Smooth muscle cell (in vitro differentiated cells): ENCODE measurements around the gene MMP20. TPM values are rescaled to one million over a fixed set of nuclear protein-coding genes. Genes with fewer than 3 reads are reported as not detected.

Experiments
- DNase-seq: peaks from one replicate; lab custom pipeline; 2025; ENCODE audit not compliant: unreplicated experiment; lab: John Stamatoyannopoulos, UW
- H2AFZ ChIP-seq: fragments of 200-600 bp; sonication (generic); 2 replicates; pipeline ENCODE4 v1.6.0; 2016; ENCODE audit warnings: antibody characterized with exemption, low read depth, mild to moderate bottlenecking
- H3F3A ChIP-seq: fragments of 200-600 bp; sonication (generic); 2 replicates; pipeline ENCODE4 v1.6.0; 2017; ENCODE audit warnings: antibody characterized with exemption, low read depth
- H3K27ac ChIP-seq: fragments of 200-600 bp; sonication (generic); 2 replicates; pipeline ENCODE4 v1.5.1; 2016; ENCODE audit warnings: low read depth, mild to moderate bottlenecking
- H3K27me3 ChIP-seq: fragments of 200-600 bp; sonication (generic); 2 replicates; pipeline ENCODE4 v1.6.1; 2016; ENCODE audit warnings: low read depth, mild to moderate bottlenecking
- H3K36me3 ChIP-seq: fragments of 200-600 bp; sonication (generic); 2 replicates; pipeline ENCODE4 v1.5.1; 2016; ENCODE audit warnings: low read depth
- H3K4me1 ChIP-seq: fragments of 200-600 bp; sonication (generic); 2 replicates; pipeline ENCODE4 v1.5.1; 2016; ENCODE audit warnings: low read depth
- H3K4me2 ChIP-seq: fragments of 200-600 bp; sonication (generic); 2 replicates; pipeline ENCODE4 v1.6.0; 2016; ENCODE audit warnings: mild to moderate bottlenecking
- H3K4me3 ChIP-seq: fragments of 200-600 bp; sonication (generic); 2 replicates; pipeline ENCODE4 v1.5.1; 2016; ENCODE audit warnings: mild to moderate bottlenecking
- H3K79me2 ChIP-seq: fragments of 200-600 bp; sonication (generic); 2 replicates; pipeline ENCODE4 v1.6.0; 2016; ENCODE audit warnings: low read depth, mild to moderate bottlenecking
- H3K9ac ChIP-seq: fragments of 200-600 bp; sonication (generic); 2 replicates; pipeline ENCODE4 v1.6.0; 2016; ENCODE audit warnings: low read depth
- H3K9me3 ChIP-seq: fragments of 200-600 bp; sonication (generic); replicated peaks from 2 replicates; pipeline ENCODE4 v1.5.1; 2016; ENCODE audit warnings: low read depth
- H4K20me1 ChIP-seq: fragments of 200-600 bp; sonication (generic); 2 replicates; pipeline ENCODE4 v1.6.0; 2016; ENCODE audit warnings: low read depth
- WGBS: methylation state at CpG from one replicate; pipeline ENCODE4 v1.1.7; 2016; ENCODE audit warnings: low lambda C conversion rate; 5-methylcytosine and 5-hydroxymethylcytosine counted together
- polyA plus RNA-seq: library from polyadenylated mRNA; unstranded; fragments of >200 nt; fragmentation: Nextera tagmentation; extraction: Ambion mirVana; gene quantifications from 2 replicates; pipeline ENCODE4 v1.2.1, GENCODE V29; 2016
- total RNA-seq: library from RNA; depleted of rRNA; stranded (reverse); fragments of >200 nt; gene quantifications from 2 replicates; pipeline ENCODE4 v1.2.3, GENCODE V29; 2014
- TF ChIP-seq, protein P1 (sequence below): fragments of 200-600 bp; sonication (generic); IDR thresholded peaks from 2 replicates; pipeline ENCODE4 v1.5.1; 2017; ENCODE audit warnings: borderline replicate concordance, mild to moderate bottlenecking, antibody characterized with exemption; ENCODE audit not compliant: insufficient read depth, poor library complexity, severe bottlenecking

The MMP20 gene
- total and polyA plus RNA-seq, 2 experiments from 2014 or later, result 0.49 to 0.87 TPM

- Histone ChIP-seq H3K4me1 (no peaks in the 10 kb centered on the region), H3K79me2 (no peaks in the 10 kb centered on the region), H3K27me3 (no peaks in the 10 kb centered on the region), H2AFZ (no peak overlapping the region), H3K9me3 (no peaks in the 10 kb centered on the region), H3K36me3 (no peaks in the 10 kb centered on the region), H3K27ac (peak overlapping the region; percentile 28), H3K4me3 (no peak overlapping the region), H4K20me1 (no peaks in the 10 kb centered on the region), H3K9ac (no peak overlapping the region), H3F3A (no peaks in the 10 kb centered on the region), H3K4me2 (no peak overlapping the region)
- DNase-seq, result no peak
- WGBS, result 92% methylated on average over 3 of the region's 3 CpGs
- TF ChIP-seq, protein P1, sequence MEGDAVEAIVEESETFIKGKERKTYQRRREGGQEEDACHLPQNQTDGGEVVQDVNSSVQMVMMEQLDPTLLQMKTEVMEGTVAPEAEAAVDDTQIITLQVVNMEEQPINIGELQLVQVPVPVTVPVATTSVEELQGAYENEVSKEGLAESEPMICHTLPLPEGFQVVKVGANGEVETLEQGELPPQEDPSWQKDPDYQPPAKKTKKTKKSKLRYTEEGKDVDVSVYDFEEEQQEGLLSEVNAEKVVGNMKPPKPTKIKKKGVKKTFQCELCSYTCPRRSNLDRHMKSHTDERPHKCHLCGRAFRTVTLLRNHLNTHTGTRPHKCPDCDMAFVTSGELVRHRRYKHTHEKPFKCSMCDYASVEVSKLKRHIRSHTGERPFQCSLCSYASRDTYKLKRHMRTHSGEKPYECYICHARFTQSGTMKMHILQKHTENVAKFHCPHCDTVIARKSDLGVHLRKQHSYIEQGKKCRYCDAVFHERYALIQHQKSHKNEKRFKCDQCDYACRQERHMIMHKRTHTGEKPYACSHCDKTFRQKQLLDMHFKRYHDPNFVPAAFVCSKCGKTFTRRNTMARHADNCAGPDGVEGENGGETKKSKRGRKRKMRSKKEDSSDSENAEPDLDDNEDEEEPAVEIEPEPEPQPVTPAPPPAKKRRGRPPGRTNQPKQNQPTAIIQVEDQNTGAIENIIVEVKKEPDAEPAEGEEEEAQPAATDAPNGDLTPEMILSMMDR, result no peak
These were observed 44.8 kb downstream of the MMP20 start for GRCh38 chr11:102580185-102580951.

DNA sequence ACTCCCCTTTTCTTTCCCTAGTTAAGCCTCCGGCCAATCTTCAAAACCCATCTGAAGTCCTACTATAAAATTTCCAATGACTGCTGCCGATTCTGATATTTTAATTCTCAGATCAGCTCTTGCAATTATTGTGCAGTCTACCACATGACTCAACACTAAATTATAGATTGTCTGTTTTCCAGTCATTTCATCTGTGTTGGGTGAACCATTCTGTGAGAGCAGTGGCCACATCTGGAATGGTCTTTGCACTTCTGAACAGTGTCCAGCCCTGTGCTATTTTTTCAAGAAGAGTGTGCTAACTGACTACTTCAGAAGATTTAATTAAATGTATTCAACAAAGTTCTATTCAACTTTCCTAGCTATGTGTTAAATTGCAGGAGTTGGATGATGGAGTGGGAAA, 47.4 kb downstream of the MMP20 start:
- Histone ChIP-seq H3K4me3 (no peak overlapping the region), H3K4me2 (no peak overlapping the region), H3K9ac (no peak overlapping the region), H3K9me3 (no peaks in the 10 kb centered on the region), H2AFZ (no peak overlapping the region), H3K36me3 (no peaks in the 10 kb centered on the region), H4K20me1 (no peaks in the 10 kb centered on the region), H3K27ac (no peak overlapping the region), H3K79me2 (no peaks in the 10 kb centered on the region), H3K4me1 (no peaks in the 10 kb centered on the region), H3F3A (no peaks in the 10 kb centered on the region), H3K27me3 (no peaks in the 10 kb centered on the region)
- no peak for DNase-seq
- TF ChIP-seq, protein P1, result no peak
- WGBS, result 89% methylated on average over 2 of the region's 2 CpGs

DNA sequence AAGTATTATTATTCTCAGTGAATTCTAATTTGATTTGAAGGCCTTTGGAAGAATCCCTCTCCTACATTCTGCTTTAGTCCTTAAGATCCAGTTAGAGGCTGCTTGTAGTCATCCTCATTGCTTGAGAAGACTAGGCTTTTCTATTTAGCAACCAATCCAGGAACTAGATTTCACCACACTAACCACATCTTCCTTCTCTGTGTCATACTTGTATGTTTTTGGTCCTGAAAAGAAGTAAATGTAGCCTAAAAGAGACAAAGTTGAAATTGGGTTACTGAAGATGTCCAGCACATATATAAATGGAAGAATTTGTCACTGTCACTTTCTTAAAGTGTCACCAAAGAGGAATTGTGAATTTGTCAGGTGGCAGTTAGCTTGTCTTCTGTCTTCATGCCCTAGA, 48.0 kb downstream of the MMP20 start:
- Histone ChIP-seq H3K36me3 (no peaks in the 10 kb centered on the region), H3F3A (no peaks in the 10 kb centered on the region), H3K27me3 (no peaks in the 10 kb centered on the region), H4K20me1 (no peaks in the 10 kb centered on the region), H3K4me1 (no peaks in the 10 kb centered on the region), H2AFZ (no peak overlapping the region), H3K9ac (no peak overlapping the region), H3K79me2 (no peaks in the 10 kb centered on the region), H3K4me3 (no peak overlapping the region), H3K4me2 (no peak overlapping the region), H3K9me3 (no peaks in the 10 kb centered on the region), H3K27ac (no peak overlapping the region)
- no peak for DNase-seq
- TF ChIP-seq, protein P1, result no peak

DNA sequence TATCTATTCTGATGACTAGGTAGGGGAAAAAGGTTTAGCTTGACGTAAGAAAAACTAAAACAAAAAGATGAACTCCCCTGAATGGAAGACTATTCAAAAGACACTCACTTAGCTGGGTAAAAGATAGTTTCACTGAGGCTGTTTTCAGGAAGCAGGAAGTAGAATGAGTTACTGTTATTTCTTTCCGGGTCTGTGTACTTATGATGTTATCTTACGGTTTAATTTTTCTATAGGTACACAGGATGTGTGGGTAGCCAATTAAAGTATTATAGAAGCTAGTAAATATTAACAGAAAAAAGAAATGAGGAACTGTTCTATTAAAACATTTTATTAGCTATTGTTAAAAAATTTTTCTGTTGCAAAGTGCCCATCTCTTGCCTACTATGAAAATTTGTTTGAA, 48.8 kb downstream of the MMP20 start:
- DNase-seq, result no peak
- no peaks in the 10 kb centered on the region for H3K4me1 ChIP-seq
- 93% methylated on average over 3 of the region's 3 CpGs for WGBS

More for the DNA sequence above, 48.8 kb downstream of the MMP20 start:
- no peaks in the 10 kb centered on the region for H3K79me2 ChIP-seq
- no peak overlapping the region for H2AFZ ChIP-seq
- H3K4me2 ChIP-seq, result no peak overlapping the region
- H3K27me3 ChIP-seq, result no peaks in the 10 kb centered on the region
- no peak overlapping the region for H3K4me3 ChIP-seq
- no peaks in the 10 kb centered on the region for H3K9me3 ChIP-seq
- no peak overlapping the region for H3K27ac ChIP-seq
- TF ChIP-seq, protein P1, result no peak
- H3F3A ChIP-seq, result no peaks in the 10 kb centered on the region
- H3K9ac ChIP-seq, result no peak overlapping the region
- H4K20me1 ChIP-seq, result no peaks in the 10 kb centered on the region
- no peaks in the 10 kb centered on the region for H3K36me3 ChIP-seq
